Measurements from ENCODE around the gene DNAJC16. TPM values are rescaled to one million over a fixed set of nuclear protein-coding genes. Genes with fewer than 3 reads are reported as not detected.
"Not testable (repeated sequence)": the region's sequence is repeated elsewhere in the genome, so short reads cannot be mapped to it uniquely, and the experiment has no call there.

The DNAJC16 gene
- total RNA-seq, 1 donor from 2014 or later = 23.6 TPM

DNA sequence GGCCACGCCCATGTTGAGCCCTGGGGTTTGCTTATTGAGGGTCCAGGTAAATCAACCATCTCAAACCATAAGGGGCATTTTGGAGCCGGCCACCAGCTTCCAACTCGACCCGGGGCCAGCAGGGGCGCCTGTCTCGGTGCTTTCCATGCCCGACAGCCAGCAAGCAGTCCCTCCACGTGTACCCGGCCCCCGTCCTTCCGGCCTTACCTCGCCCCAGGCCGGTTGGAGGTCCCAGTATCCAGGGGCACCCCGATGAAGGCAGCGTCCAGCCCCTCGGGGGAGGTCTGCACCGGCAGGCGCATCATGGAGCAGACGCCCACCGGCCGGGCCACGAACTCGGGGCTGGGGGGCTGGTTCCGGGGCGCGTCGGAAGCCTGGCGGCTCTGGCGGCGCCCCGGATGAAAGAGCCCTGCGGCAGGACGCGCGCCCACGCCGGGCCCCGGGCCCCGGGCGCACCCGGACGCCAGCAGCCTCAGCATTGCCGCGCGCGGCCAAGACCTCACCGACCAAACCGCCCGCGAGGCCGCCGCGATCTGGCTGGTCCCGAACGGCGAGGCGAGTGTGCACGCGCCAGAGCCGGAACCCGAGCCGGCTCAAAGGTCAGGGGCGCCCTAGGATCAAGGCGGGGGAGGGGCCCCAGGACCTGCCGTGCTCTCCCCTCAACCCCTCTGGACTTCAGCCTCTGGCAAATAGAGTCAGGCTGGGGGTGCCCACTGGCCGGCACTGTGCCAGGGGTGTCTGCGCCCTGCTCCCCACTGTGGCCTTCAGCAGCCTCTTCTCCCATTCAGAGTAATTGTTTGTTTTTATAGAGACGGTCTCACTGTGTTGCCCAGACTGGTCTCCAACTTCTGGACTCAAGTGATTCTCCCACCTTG is 58.1 kb downstream of the DNAJC16 start, which contains the start of gene AGMAT:
AGMAT (minus strand) TSS at position 563 of the 875 bp plus-strand sequence; CDS start at position 479, 84 bp downstream.
- peaks cover 6% of the 10 kb centered on the region for H3K4me1 Mint-ChIP-seq
- peaks cover 3% of the 10 kb centered on the region for H3K9me3 Mint-ChIP-seq
- H3K27ac Mint-ChIP-seq (ENCODE audit: unreplicated experiment) = no peak within 1 kb of the TSS
- H3K27me3 Mint-ChIP-seq (ENCODE audit: low read depth) = peaks cover 7% of the 10 kb centered on the region
- no peaks in the 10 kb centered on the region for H3K36me3 Mint-ChIP-seq (ENCODE audit: low read depth)
- peak within 1 kb of the TSS; percentile 82 for H3K4me3 Mint-ChIP-seq
- TF ChIP-seq, protein P1, sequence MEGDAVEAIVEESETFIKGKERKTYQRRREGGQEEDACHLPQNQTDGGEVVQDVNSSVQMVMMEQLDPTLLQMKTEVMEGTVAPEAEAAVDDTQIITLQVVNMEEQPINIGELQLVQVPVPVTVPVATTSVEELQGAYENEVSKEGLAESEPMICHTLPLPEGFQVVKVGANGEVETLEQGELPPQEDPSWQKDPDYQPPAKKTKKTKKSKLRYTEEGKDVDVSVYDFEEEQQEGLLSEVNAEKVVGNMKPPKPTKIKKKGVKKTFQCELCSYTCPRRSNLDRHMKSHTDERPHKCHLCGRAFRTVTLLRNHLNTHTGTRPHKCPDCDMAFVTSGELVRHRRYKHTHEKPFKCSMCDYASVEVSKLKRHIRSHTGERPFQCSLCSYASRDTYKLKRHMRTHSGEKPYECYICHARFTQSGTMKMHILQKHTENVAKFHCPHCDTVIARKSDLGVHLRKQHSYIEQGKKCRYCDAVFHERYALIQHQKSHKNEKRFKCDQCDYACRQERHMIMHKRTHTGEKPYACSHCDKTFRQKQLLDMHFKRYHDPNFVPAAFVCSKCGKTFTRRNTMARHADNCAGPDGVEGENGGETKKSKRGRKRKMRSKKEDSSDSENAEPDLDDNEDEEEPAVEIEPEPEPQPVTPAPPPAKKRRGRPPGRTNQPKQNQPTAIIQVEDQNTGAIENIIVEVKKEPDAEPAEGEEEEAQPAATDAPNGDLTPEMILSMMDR (conservative IDR thresholded peaks at IDR 0.05) = peak; percentile 61
- DNase-seq (ENCODE audit: low read depth, low spot score) = peak; percentile 50

GRCh38 chr1:15592285-15592684 is 65.6 kb downstream of the DNAJC16 start:
- Mint-ChIP-seq H3K4me3 (no peak overlapping the region), H3K27ac (ENCODE audit: unreplicated experiment) (no peak overlapping the region), H3K36me3 (ENCODE audit: low read depth) (no peaks in the 10 kb centered on the region), H3K27me3 (ENCODE audit: low read depth) (peaks cover 14% of the 10 kb centered on the region), H3K4me1 (peaks cover 5% of the 10 kb centered on the region), H3K9me3 (peaks cover 3% of the 10 kb centered on the region)
- TF ChIP-seq, protein P1 (conservative IDR thresholded peaks at IDR 0.05) = no peak
- no peak for DNase-seq (ENCODE audit: low read depth, low spot score)

DNA sequence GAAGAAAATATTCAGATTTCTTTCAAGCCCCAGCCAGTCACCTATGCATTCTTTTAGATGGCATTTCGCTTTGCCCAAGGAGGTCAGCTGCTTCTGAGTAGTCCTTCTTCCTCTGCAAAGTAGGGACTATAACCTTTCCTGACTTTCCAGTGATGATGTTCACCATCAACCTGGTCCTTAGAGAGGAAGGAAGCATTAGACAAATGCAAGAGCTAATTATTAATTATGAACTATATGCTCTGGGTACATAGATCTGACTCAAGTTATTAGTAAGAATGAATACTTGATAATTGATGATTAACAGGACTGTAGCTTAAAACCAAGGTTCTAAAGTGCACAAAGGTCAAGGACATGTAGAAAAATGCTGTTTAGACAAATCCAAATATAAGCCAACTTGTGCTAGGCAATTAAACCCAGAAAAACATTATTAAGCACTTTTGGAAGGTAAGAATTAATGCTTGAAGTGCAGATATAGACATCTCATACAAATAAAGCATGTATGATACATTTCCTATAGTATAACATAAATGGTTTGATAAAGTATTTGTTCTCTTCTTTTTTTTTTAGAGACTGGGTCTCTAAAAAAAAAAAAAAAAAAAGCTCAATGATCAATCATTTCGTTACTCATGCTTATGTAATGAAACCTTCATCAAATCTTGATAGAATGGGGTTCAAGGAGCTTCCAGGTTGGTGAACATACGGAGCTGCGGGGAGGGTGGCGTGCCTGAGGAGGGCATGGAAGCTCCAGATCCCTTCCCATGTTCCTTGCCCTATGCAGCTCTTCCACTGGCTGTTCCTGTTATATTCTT is 69.4 kb downstream of the DNAJC16 start:
- TF ChIP-seq, protein P1 (conservative IDR thresholded peaks at IDR 0.05) = no peak
- H3K27ac Mint-ChIP-seq (ENCODE audit: unreplicated experiment) = no peak overlapping the region
- peaks cover 5% of the 10 kb centered on the region for H3K4me1 Mint-ChIP-seq
- no peaks in the 10 kb centered on the region for H3K9me3 Mint-ChIP-seq
- H3K27me3 Mint-ChIP-seq (ENCODE audit: low read depth) = peaks cover 18% of the 10 kb centered on the region
- DNase-seq (ENCODE audit: low read depth, low spot score) = no peak
- no peak overlapping the region for H3K4me3 Mint-ChIP-seq
- no peaks in the 10 kb centered on the region for H3K36me3 Mint-ChIP-seq (ENCODE audit: low read depth)

GRCh38 chr1:15598436-15598835 is 71.8 kb downstream of the DNAJC16 start:
- Mint-ChIP-seq H3K4me1 (peaks cover 14% of the 10 kb centered on the region), H3K4me3 (no peak overlapping the region), H3K36me3 (ENCODE audit: low read depth) (no peaks in the 10 kb centered on the region), H3K27ac (ENCODE audit: unreplicated experiment) (no peak overlapping the region), H3K9me3 (no peaks in the 10 kb centered on the region), H3K27me3 (ENCODE audit: low read depth) (peaks cover 18% of the 10 kb centered on the region)
- TF ChIP-seq, protein P1 (conservative IDR thresholded peaks at IDR 0.05) = no peak
- DNase-seq (ENCODE audit: low read depth, low spot score) = no peak

GRCh38 chr1:15603050-15603965 is 76.7 kb downstream of the DNAJC16 start:
- H3K9me3 Mint-ChIP-seq = peaks cover 2% of the 10 kb centered on the region
- H3K4me3 Mint-ChIP-seq = peak overlapping the region; percentile 81

DNA sequence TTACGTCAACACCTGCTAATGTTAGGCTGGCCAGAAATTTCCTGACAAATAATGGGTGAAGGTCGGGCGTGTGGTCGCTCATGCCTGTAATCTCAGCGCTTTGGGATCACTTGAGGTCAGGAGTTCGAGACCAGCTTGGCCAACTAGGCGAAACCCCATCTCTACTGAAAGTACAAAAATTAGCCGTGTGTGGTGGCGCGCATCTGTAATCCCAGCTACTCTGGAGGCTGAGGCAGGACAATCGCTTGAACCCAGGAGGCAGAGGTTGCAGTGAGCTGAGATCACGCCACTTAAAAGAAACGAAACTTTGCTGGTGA is 77.3 kb downstream of the DNAJC16 start:
- peak overlapping the region; percentile 27 for H3K27ac Mint-ChIP-seq (ENCODE audit: unreplicated experiment)
- H3K36me3 Mint-ChIP-seq (ENCODE audit: low read depth); H3K9me3 Mint-ChIP-seq; DNase-seq (ENCODE audit: low read depth, low spot score): not testable (repeated sequence)
- H3K4me3 Mint-ChIP-seq = peak overlapping the region; percentile 81
- H3K4me1 Mint-ChIP-seq = peaks cover 14% of the 10 kb centered on the region
- H3K27me3 Mint-ChIP-seq (ENCODE audit: low read depth) = peaks cover 12% of the 10 kb centered on the region

More at GRCh38 chr1:15603050-15603965, 76.7 kb downstream of the DNAJC16 start:
- H3K27me3 Mint-ChIP-seq (ENCODE audit: low read depth) = peaks cover 12% of the 10 kb centered on the region
- no peaks in the 10 kb centered on the region for H3K36me3 Mint-ChIP-seq (ENCODE audit: low read depth)
- H3K27ac Mint-ChIP-seq (ENCODE audit: unreplicated experiment) = peak overlapping the region; percentile 44
- TF ChIP-seq, protein P1 (conservative IDR thresholded peaks at IDR 0.05) = no peak
- peaks cover 14% of the 10 kb centered on the region for H3K4me1 Mint-ChIP-seq
- peak; percentile 84 for DNase-seq (ENCODE audit: low read depth, low spot score)

DNA sequence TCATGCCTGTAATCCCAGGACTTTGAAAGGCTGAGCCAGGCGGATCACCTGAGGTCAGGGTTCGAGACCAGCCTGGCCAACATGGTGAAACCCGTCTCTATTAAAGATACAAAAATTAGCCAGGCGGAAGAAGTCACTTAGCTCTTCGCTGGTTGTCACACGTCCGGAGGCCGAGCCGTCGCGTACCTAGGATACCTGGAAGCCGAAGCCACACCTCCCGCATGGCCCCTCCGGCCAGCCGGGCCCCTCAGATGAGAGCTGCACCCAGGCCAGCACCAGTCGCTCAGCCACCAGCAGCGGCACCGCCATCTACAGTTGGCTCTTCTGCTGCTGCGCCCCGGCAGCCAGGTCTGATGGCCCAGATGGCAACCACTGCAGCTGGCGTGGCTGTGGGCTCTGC is 77.8 kb downstream of the DNAJC16 start:
- Mint-ChIP-seq H3K27me3 (ENCODE audit: low read depth) (peaks cover 12% of the 10 kb centered on the region), H3K4me1 (peaks cover 14% of the 10 kb centered on the region), H3K4me3 (peak overlapping the region; percentile 81)
- not testable (repeated sequence) for DNase-seq (ENCODE audit: low read depth, low spot score); H3K36me3 Mint-ChIP-seq (ENCODE audit: low read depth); H3K27ac Mint-ChIP-seq (ENCODE audit: unreplicated experiment); H3K9me3 Mint-ChIP-seq

All from neural crest cell (in vitro differentiated cells).